H1 (cell line): ENCODE measurements around the gene WNT8B. TPM values are rescaled to one million over a fixed set of nuclear protein-coding genes. Genes with fewer than 3 reads are reported as not detected.

Experiments used
- CTCF ChIA-PET: fragments of 300-600 bp; sonication (Branson Sonifier 250); formaldehyde crosslinking; loops from one replicate; lab custom pipeline; 2021; ENCODE audit not compliant: partially characterized antibody; lab: Charles Lee
- POLR2A ChIA-PET: fragments of 300-600 bp; sonication (Branson Sonifier 250); formaldehyde crosslinking; loops from one replicate; lab custom pipeline; 2021; ENCODE audit warnings: inconsistent platforms; ENCODE audit not compliant: partially characterized antibody; lab: Charles Lee
- DNase-seq, 2 experiments: peaks; one replicate each; pipeline versions ENCODE4 v3.0.0 to v3.0.0-alpha.2; 2010 to 2022; ENCODE audit warnings: low spot score in 2 of 2, low read depth in 1 of 2, mixed read lengths in 1 of 2
- FAIRE-seq: peaks from 2 replicates; lab custom pipeline; 2011; peaks lifted over from hg19 to GRCh38; lab: Jason Lieb, UNC
- H2AFZ ChIP-seq: 2 replicates; pipeline ENCODE4 v1.8.1; 2012; ENCODE audit warnings: low read length, inconsistent platforms
- H2AK5ac ChIP-seq: 2 replicates; pipeline ENCODE4 v1.6.1; 2013; ENCODE audit warnings: low read depth, low read length
- H2BK120ac ChIP-seq: replicated peaks from 2 replicates; pipeline ENCODE3; 2013; ENCODE audit warnings: low read depth, low read length, inconsistent platforms
- H2BK12ac ChIP-seq: 2 replicates; pipeline ENCODE4 v1.6.1; 2013; ENCODE audit warnings: low read depth, low read length
- H2BK15ac ChIP-seq: 2 replicates; pipeline ENCODE4 v1.6.1; 2013; ENCODE audit warnings: low read length
- H2BK20ac ChIP-seq: 2 replicates; pipeline ENCODE4 v1.6.1; 2013; ENCODE audit warnings: low read length
- H2BK5ac ChIP-seq: 2 replicates; pipeline ENCODE4 v1.6.1; 2013; ENCODE audit warnings: low read depth, low read length
- H3K14ac ChIP-seq: 2 replicates; pipeline ENCODE4 v1.6.1; 2013; ENCODE audit warnings: inconsistent platforms; ENCODE audit not compliant: insufficient read length
- H3K18ac ChIP-seq: 2 replicates; pipeline ENCODE4 v1.6.1; 2013; ENCODE audit warnings: low read length; ENCODE audit errors: extremely low read depth
- H3K23ac ChIP-seq: 2 replicates; pipeline ENCODE4 v1.6.1; 2013; ENCODE audit warnings: inconsistent platforms; ENCODE audit not compliant: insufficient read length
- H3K23me2 ChIP-seq: 2 replicates; pipeline ENCODE4 v1.6.1; 2013; ENCODE audit warnings: low read depth, low read length
- H3K27ac ChIP-seq: 2 replicates; pipeline ENCODE4 v1.6.1; 2011; ENCODE audit warnings: low read depth, low read length, inconsistent platforms
- H3K27me3 ChIP-seq, 4 experiments: replicated peaks in 1 of 4; 1 replicate in 1 of 4; 2 replicates in 3 of 4; pipeline versions ENCODE4 v1.6.1 to v1.8.1; 2011 to 2013; ENCODE audit warnings: low read length in 3 of 4, mild to moderate bottlenecking in 3 of 4, inconsistent platforms in 2 of 4, mixed read lengths in 2 of 4, moderate library complexity in 1 of 4; ENCODE audit not compliant: control insufficient read depth in 3 of 4, insufficient read depth in 3 of 4; ENCODE audit errors: extremely low read depth in 1 of 4
- H3K36me3 ChIP-seq, 4 experiments: 2 replicates each; pipeline versions ENCODE4 v1.6.1 to v1.8.1; 2011 to 2013; ENCODE audit warnings: mild to moderate bottlenecking in 4 of 4, low read length in 3 of 4, moderate library complexity in 2 of 4, control low read depth in 1 of 4, inconsistent platforms in 1 of 4; ENCODE audit not compliant: insufficient read depth in 4 of 4, control insufficient read depth in 2 of 4
- H3K4ac ChIP-seq: replicated peaks from 2 replicates; pipeline ENCODE3; 2013; ENCODE audit warnings: low read length, low read depth, mixed read lengths, inconsistent platforms; ENCODE audit not compliant: insufficient read length
- H3K4me1 ChIP-seq, 4 experiments: replicated peaks in 1 of 4; 1 replicate in 1 of 4; 2 replicates in 3 of 4; pipeline versions ENCODE4 v1.6.1 to v1.8.1; 2011 to 2013; ENCODE audit warnings: low read length in 3 of 4, inconsistent platforms in 2 of 4, mixed read lengths in 1 of 4; ENCODE audit not compliant: insufficient read depth in 4 of 4, control insufficient read depth in 3 of 4
- H3K4me2 ChIP-seq, 2 experiments: 2 replicates each; pipeline versions ENCODE4 v1.6.1 to v1.8.1; 2011 to 2013; ENCODE audit warnings: low read depth in 2 of 2, low read length in 2 of 2, control low read depth in 1 of 2, inconsistent platforms in 1 of 2, mild to moderate bottlenecking in 1 of 2; ENCODE audit not compliant: insufficient read depth in 1 of 2
- H3K4me3 ChIP-seq, 4 experiments: fragments of 200-600, 300-600 bp in 1 of 4; sonication (generic), shearing (Covaris generic), sonication (Bioruptor Twin) in 1 of 4; 2 replicates each; pipeline versions ENCODE4 v1.5.1 to v1.8.1; 2011 to 2016; ENCODE audit warnings: low read length in 4 of 4, low read depth in 3 of 4, control low read depth in 2 of 4, inconsistent platforms in 2 of 4, mild to moderate bottlenecking in 2 of 4, mixed read lengths in 1 of 4, moderate library complexity in 1 of 4; ENCODE audit not compliant: insufficient read depth in 2 of 4; ENCODE audit errors: extremely low read depth in 1 of 4
- H3K56ac ChIP-seq: replicated peaks from 2 replicates; pipeline ENCODE3; 2013; ENCODE audit warnings: low read depth, mild to moderate bottlenecking, mixed read lengths, low read length, inconsistent platforms; ENCODE audit not compliant: insufficient read length
- H3K79me1 ChIP-seq: 2 replicates; pipeline ENCODE4 v1.6.1; 2013; ENCODE audit warnings: low read depth, low read length, control low read depth
- H3K79me2 ChIP-seq, 2 experiments: 2 replicates each; pipeline versions ENCODE4 v1.6.1 to v1.8.1; 2012 to 2013; ENCODE audit warnings: low read length in 2 of 2, mild to moderate bottlenecking in 2 of 2, inconsistent platforms in 1 of 2; ENCODE audit not compliant: insufficient read depth in 2 of 2, control insufficient read depth in 1 of 2
- H3K9ac ChIP-seq, 4 experiments: replicated peaks in 1 of 4; 1 replicate in 1 of 4; 2 replicates in 3 of 4; pipeline versions ENCODE4 v1.6.1 to v1.8.1; 2011 to 2013; ENCODE audit warnings: low read depth in 3 of 4, low read length in 3 of 4, control low read depth in 2 of 4, mild to moderate bottlenecking in 2 of 4, moderate library complexity in 2 of 4, inconsistent platforms in 1 of 4; ENCODE audit errors: extremely low read depth in 1 of 4
- H3K9me3 ChIP-seq, 2 experiments: 2 replicates each; pipeline versions ENCODE4 v1.6.1 to v1.8.1; 2012 to 2013; ENCODE audit warnings: mild to moderate bottlenecking in 2 of 2, moderate library complexity in 2 of 2, control low read depth in 1 of 2, inconsistent platforms in 1 of 2, low read depth in 1 of 2, low read length in 1 of 2, mixed read lengths in 1 of 2; ENCODE audit not compliant: insufficient read depth in 2 of 2
- H4K20me1 ChIP-seq, 2 experiments: replicated peaks in 1 of 2; 2 replicates each; pipeline versions ENCODE3 to v1.8.1; 2011 to 2013; ENCODE audit warnings: inconsistent platforms in 2 of 2, low read length in 2 of 2, mild to moderate bottlenecking in 1 of 2; ENCODE audit not compliant: insufficient read depth in 2 of 2, control insufficient read depth in 1 of 2
- H4K5ac ChIP-seq: 2 replicates; pipeline ENCODE4 v1.6.1; 2013; ENCODE audit warnings: low read length, low read depth, mixed read lengths, inconsistent platforms; ENCODE audit not compliant: insufficient read length
- H4K8ac ChIP-seq: 2 replicates; pipeline ENCODE4 v1.8.0; 2013; ENCODE audit warnings: mild to moderate bottlenecking, moderate library complexity, low read length, inconsistent platforms; ENCODE audit not compliant: insufficient read depth; ENCODE audit errors: extremely low read depth
- H4K91ac ChIP-seq: replicated peaks from 2 replicates; pipeline ENCODE3; 2013; ENCODE audit warnings: low read length, mixed read lengths, inconsistent platforms; ENCODE audit not compliant: insufficient read length
- CHD1 ChIP-seq: IDR thresholded peaks from 2 replicates; pipeline ENCODE4 v1.6.1; 2012; ENCODE audit warnings: low read depth, low read length, improper control_type of control experiment
- CHD2 ChIP-seq: IDR thresholded peaks from 2 replicates; pipeline ENCODE4 v1.6.1; 2012; ENCODE audit warnings: low read length, improper control_type of control experiment
- E2F6 ChIP-seq: IDR thresholded peaks from 2 replicates; pipeline ENCODE4 v1.6.1; 2012; ENCODE audit warnings: inconsistent platforms
- GTF2F1 ChIP-seq: IDR thresholded peaks from 2 replicates; pipeline ENCODE4 v1.6.1; 2012; ENCODE audit warnings: low read depth, low read length, improper control_type of control experiment, borderline replicate concordance
- MAX ChIP-seq: IDR thresholded peaks from 2 replicates; pipeline ENCODE4 v1.6.1; 2012; ENCODE audit warnings: inconsistent platforms
- RAD21 ChIP-seq, 2 experiments: IDR thresholded peaks in 1 of 2; conservative IDR thresholded peaks in 1 of 2; 2 replicates each; pipeline ENCODE4 v1.6.1; 2011; ENCODE audit warnings: low read depth in 2 of 2, low read length in 2 of 2, improper control_type of control experiment in 1 of 2, inconsistent platforms in 1 of 2, mild to moderate bottlenecking in 1 of 2, moderate library complexity in 1 of 2
- RFX5 ChIP-seq: IDR thresholded peaks from 2 replicates; pipeline ENCODE4 v1.6.1; 2011; ENCODE audit warnings: low read depth, low read length, improper control_type of control experiment, borderline replicate concordance
- SAP30 ChIP-seq: fragments of 300-600 bp; sonication (generic); IDR thresholded peaks from 2 replicates; pipeline ENCODE4 v1.7.1; 2012; ENCODE audit warnings: low read length, moderate library complexity, mild to moderate bottlenecking, inconsistent platforms; ENCODE audit not compliant: insufficient read depth, insufficient replicate concordance
- SP1 ChIP-seq: IDR thresholded peaks from 2 replicates; pipeline ENCODE4 v1.6.1; 2011; ENCODE audit warnings: low read depth, low read length
- SP4 ChIP-seq: IDR thresholded peaks from 2 replicates; pipeline ENCODE4 v1.6.1; 2012; ENCODE audit warnings: low read length, inconsistent platforms
- TBP ChIP-seq: IDR thresholded peaks from 2 replicates; pipeline ENCODE4 v1.6.1; 2011; ENCODE audit warnings: low read depth, low read length, improper control_type of control experiment
- ZNF274 ChIP-seq: IDR thresholded peaks from 2 replicates; pipeline ENCODE4 v1.7.0; 2012; ENCODE audit warnings: low read length, borderline replicate concordance; ENCODE audit errors: extremely low read depth
- WGBS, 2 experiments: shearing (Covaris generic) in 1 of 2; methylation state at CpG; one replicate each; pipeline versions ENCODE4 v1.1.6 to v1.1.7; 2013 to 2015; ENCODE audit warnings: low lambda C conversion rate in 2 of 2, mixed read lengths in 2 of 2, inconsistent platforms in 1 of 2, low coverage in 1 of 2, missing lambda C conversion rate in 1 of 2; ENCODE audit not compliant: insufficient replicate concordance in 2 of 2, insufficient coverage in 1 of 2, insufficient read length in 1 of 2; ENCODE audit errors: extremely low coverage in 1 of 2, missing lambda C conversion rate in 1 of 2; 5-methylcytosine and 5-hydroxymethylcytosine counted together
- polyA plus RNA-seq, 7 experiments: library from polyadenylated mRNA; depleted of rRNA in 3 of 7; stranded (reverse) in 5 of 7; unstranded in 2 of 7; fragments of >200 nt in 5 of 7; fragments of 200-250 nt in 2 of 7; gene quantifications; 1 replicate in 5 of 7; 2 replicates in 1 of 7; 4 replicates in 1 of 7; pipeline versions ENCODE4 v1.2.1 to v1.2.3, GENCODE V29; 2011 to 2013; ENCODE audit warnings: missing spikeins in 2 of 7, mixed read lengths in 2 of 7
- total RNA-seq: library from RNA; stranded (reverse); fragmentation: NEBNext Ultra II Directional; extraction: Animal tissue kit (Norgen Biotek cat#: 25700); gene quantifications from 2 replicates; pipeline ENCODE4 v1.2.1, GENCODE V29; 2021

Gene WNT8B
- total and polyA plus RNA-seq, 2 of the 8 experiments (the other 6 are each of a cell fraction or from before 2014, with no cell fraction given), result 0.20 to 0.67 TPM

GRCh38 chr10:100477970-100478369 lies 15.2 kb downstream of the WNT8B start:
- no peak overlapping the region for H2BK120ac ChIP-seq
- no peak for FAIRE-seq
- H3K27me3 ChIP-seq, result peaks cover 34 to 49% (median 40%) of the 10 kb centered on the region in 4 experiments
- H3K18ac ChIP-seq, result no peak overlapping the region
- no peak overlapping the region for H3K27ac ChIP-seq
- no peaks in the 10 kb centered on the region for H3K79me1 ChIP-seq
- peaks cover 9% of the 10 kb centered on the region for H3K23me2 ChIP-seq
- H3K56ac ChIP-seq, result no peak overlapping the region
- no peak overlapping the region for H2AFZ ChIP-seq
- H2BK15ac ChIP-seq, result no peak overlapping the region
- H3K4ac ChIP-seq, result no peak overlapping the region
- H3K4me3 ChIP-seq, result no peak overlapping the region
- H4K8ac ChIP-seq, result no peak overlapping the region
- CTCF ChIA-PET, result interaction anchor here (0.6 to 1.6 kb wide), 4 partner anchors 8 to 141 kb away, joined by 3 to 6 read pairs (median 3); no protein-coding TSS in a partner anchor
- POLR2A ChIA-PET, result no interaction called here
- no peak overlapping the region for H4K5ac ChIP-seq
- H3K23ac ChIP-seq, result no peak overlapping the region
- TF ChIP-seq CHD1 (no peak), MAX (no peak), RAD21 (IDR thresholded peaks at IDR 0.05 in 1 of 2, conservative IDR thresholded peaks at IDR 0.05 in 1 of 2; ENCODE audit: low read depth in 2 of 2, low read length in 2 of 2) (no peak), SAP30 (no peak), TBP (no peak), RFX5 (no peak), CHD2 (no peak), SP4 (no peak), GTF2F1 (no peak), E2F6 (no peak), ZNF274 (no peak), SP1 (no peak)
- peaks cover 2 to 4% of the 10 kb centered on the region in 2 experiments for H4K20me1 ChIP-seq
- no peak overlapping the region for H3K9ac ChIP-seq
- no peak for DNase-seq
- no peak overlapping the region for H2AK5ac ChIP-seq
- H2BK20ac ChIP-seq, result no peak overlapping the region
- no peak overlapping the region for H3K14ac ChIP-seq
- H3K4me1 ChIP-seq, result peaks cover 0 to 10% (median 8%) of the 10 kb centered on the region in 4 experiments; a peak in 6 of 7 replicates
- H3K79me2 ChIP-seq, result no peaks in the 10 kb centered on the region
- 75% methylated on average over 5 of the region's 5 CpGs; no CpG with 5 or more reads in 1 of the 2 experiments for WGBS, 2 experiments
- H2BK5ac ChIP-seq, result no peak overlapping the region
- H2BK12ac ChIP-seq, result no peak overlapping the region
- no peak overlapping the region for H4K91ac ChIP-seq
- no peaks in the 10 kb centered on the region for H3K9me3 ChIP-seq
- H3K36me3 ChIP-seq, result no peaks in the 10 kb centered on the region
- H3K4me2 ChIP-seq, result no peak overlapping the region
